Measurements from ENCODE around the gene SLC7A1.
A peak's percentile ranks its signal among the peaks of the same experiment; 100 is the strongest.

The SLC7A1 gene

GRCh38 chr13:29504691-29505090, 90.8 kb downstream of the SLC7A1 start:
- Histone ChIP-seq H3K36me3 (ENCODE audit: control insufficient read depth in 1 of 2, insufficient read depth in 2 of 2, low read depth in 1 of 2, low read length in 2 of 2) (peaks cover 0 to 6% of the 10 kb centered on the region in 2 experiments), H3K4me2 (ENCODE audit: low read length, poor library complexity, severe bottlenecking) (no peak overlapping the region), H2AK5ac (ENCODE audit: low read length, severe bottlenecking) (no peak overlapping the region), H3K27me3 (ENCODE audit: control insufficient read depth in 1 of 2, insufficient read depth in 1 of 2, low read length in 2 of 2) (peaks cover 5 to 12% of the 10 kb centered on the region in 2 experiments), H3K79me1 (replicated peaks; ENCODE audit: low read length, poor library complexity, severe bottlenecking) (no peaks in the 10 kb centered on the region), H3K23ac (ENCODE audit: low read length in 2 of 2) (no peak overlapping the region), H3K4me1 (ENCODE audit: control insufficient read depth, insufficient read depth, low read depth, low read length) (peaks cover 28% of the 10 kb centered on the region), H2BK120ac (ENCODE audit: low read depth, low read length) (no peak overlapping the region), H4K91ac (ENCODE audit: low read length) (no peak overlapping the region), H3K14ac (ENCODE audit: low read length in 2 of 2) (no peak overlapping the region), H2BK5ac (ENCODE audit: low read depth, low read length, poor library complexity, severe bottlenecking) (no peak overlapping the region), H2BK12ac (ENCODE audit: low read length in 2 of 2) (no peak overlapping the region), H3K4ac (ENCODE audit: low read depth in 1 of 2, low read length in 2 of 2) (no peak overlapping the region), H3K18ac (ENCODE audit: low read depth in 1 of 2, low read length in 2 of 2) (no peak overlapping the region), H2BK15ac (ENCODE audit: low read depth, poor library complexity, severe bottlenecking) (no peak overlapping the region), H3K9me3 (ENCODE audit: control insufficient read depth, low read length) (no peaks in the 10 kb centered on the region), H2AFZ (ENCODE audit: low read depth, low read length) (no peak overlapping the region), H4K8ac (ENCODE audit: low read length) (no peak overlapping the region), H3K4me3 (ENCODE audit: insufficient read depth in 1 of 2, low read depth in 1 of 2, low read length in 2 of 2) (no peak overlapping the region), H3K9ac (ENCODE audit: low read length) (no peak overlapping the region), H3K27ac (ENCODE audit: low read length, poor library complexity, severe bottlenecking) (no peak overlapping the region)
- 95% methylated on average over 14 of the region's 15 CpGs for WGBS
- DNase-seq, result no peak

GRCh38 chr13:29503041-29503837, 92.2 kb downstream of the SLC7A1 start:
- no peak overlapping the region for H3K18ac ChIP-seq (ENCODE audit: low read depth in 1 of 2, low read length in 2 of 2)
- 57% methylated on average over 31 of the region's 32 CpGs for WGBS
- H3K36me3 ChIP-seq (ENCODE audit: control insufficient read depth in 1 of 2, insufficient read depth in 2 of 2, low read depth in 1 of 2, low read length in 2 of 2), result peaks cover 0 to 3% of the 10 kb centered on the region in 2 experiments
- H3K4me1 ChIP-seq (ENCODE audit: control insufficient read depth, insufficient read depth, low read depth, low read length), result peaks cover 21% of the 10 kb centered on the region
- peak overlapping the region; percentile 58 for H2AFZ ChIP-seq (ENCODE audit: low read depth, low read length)
- H3K14ac ChIP-seq (ENCODE audit: low read length in 2 of 2), result no peak overlapping the region
- no peak overlapping the region for H4K91ac ChIP-seq (ENCODE audit: low read length)
- H3K27ac ChIP-seq (ENCODE audit: low read length, poor library complexity, severe bottlenecking), result no peak overlapping the region
- no peak overlapping the region for H2BK120ac ChIP-seq (ENCODE audit: low read depth, low read length)
- DNase-seq, result peak; percentile 25
- no peak overlapping the region for H2BK5ac ChIP-seq (ENCODE audit: low read depth, low read length, poor library complexity, severe bottlenecking)
- H3K9me3 ChIP-seq (ENCODE audit: control insufficient read depth, low read length), result no peaks in the 10 kb centered on the region
- no peak overlapping the region for H2BK12ac ChIP-seq (ENCODE audit: low read length in 2 of 2)
- H3K4me3 ChIP-seq (ENCODE audit: insufficient read depth in 1 of 2, low read depth in 1 of 2, low read length in 2 of 2), result peak overlapping the region in 1 of 2 experiments; percentile 65
- H2AK5ac ChIP-seq (ENCODE audit: low read length, severe bottlenecking), result no peak overlapping the region
- H3K4ac ChIP-seq (ENCODE audit: low read depth in 1 of 2, low read length in 2 of 2), result no peak overlapping the region
- peak overlapping the region; percentile 52 for H3K9ac ChIP-seq (ENCODE audit: low read length)
- H3K79me1 ChIP-seq (replicated peaks; ENCODE audit: low read length, poor library complexity, severe bottlenecking), result no peaks in the 10 kb centered on the region
- H3K4me2 ChIP-seq (ENCODE audit: low read length, poor library complexity, severe bottlenecking), result no peak overlapping the region
- peak overlapping the region; percentile 59 for H4K8ac ChIP-seq (ENCODE audit: low read length)
- no peak overlapping the region for H3K23ac ChIP-seq (ENCODE audit: low read length in 2 of 2)
- peaks cover 8 to 13% of the 10 kb centered on the region in 2 experiments for H3K27me3 ChIP-seq (ENCODE audit: control insufficient read depth in 1 of 2, insufficient read depth in 1 of 2, low read length in 2 of 2)
- no peak overlapping the region for H2BK15ac ChIP-seq (ENCODE audit: low read depth, poor library complexity, severe bottlenecking)

GRCh38 chr13:29502391-29503008, 93.0 kb downstream of the SLC7A1 start:
- no peak for DNase-seq
- Histone ChIP-seq H3K4me1 (ENCODE audit: control insufficient read depth, insufficient read depth, low read depth, low read length) (peaks cover 19% of the 10 kb centered on the region), H3K4me3 (ENCODE audit: insufficient read depth in 1 of 2, low read depth in 1 of 2, low read length in 2 of 2) (peak overlapping the region; percentile 12 to 65), H2BK5ac (ENCODE audit: low read depth, low read length, poor library complexity, severe bottlenecking) (no peak overlapping the region), H3K9ac (ENCODE audit: low read length) (peak overlapping the region; percentile 52), H2AK5ac (ENCODE audit: low read length, severe bottlenecking) (no peak overlapping the region), H3K14ac (ENCODE audit: low read length in 2 of 2) (no peak overlapping the region), H3K36me3 (ENCODE audit: control insufficient read depth in 1 of 2, insufficient read depth in 2 of 2, low read depth in 1 of 2, low read length in 2 of 2) (peaks cover 0 to 3% of the 10 kb centered on the region in 2 experiments), H4K91ac (ENCODE audit: low read length) (no peak overlapping the region), H3K18ac (ENCODE audit: low read depth in 1 of 2, low read length in 2 of 2) (no peak overlapping the region), H3K79me1 (replicated peaks; ENCODE audit: low read length, poor library complexity, severe bottlenecking) (no peaks in the 10 kb centered on the region), H2BK120ac (ENCODE audit: low read depth, low read length) (no peak overlapping the region), H4K8ac (ENCODE audit: low read length) (peak overlapping the region; percentile 59), H2BK15ac (ENCODE audit: low read depth, poor library complexity, severe bottlenecking) (no peak overlapping the region), H2AFZ (ENCODE audit: low read depth, low read length) (no peak overlapping the region), H3K27ac (ENCODE audit: low read length, poor library complexity, severe bottlenecking) (no peak overlapping the region), H3K9me3 (ENCODE audit: control insufficient read depth, low read length) (no peaks in the 10 kb centered on the region), H3K4ac (ENCODE audit: low read depth in 1 of 2, low read length in 2 of 2) (no peak overlapping the region), H3K23ac (ENCODE audit: low read length in 2 of 2) (no peak overlapping the region), H3K4me2 (ENCODE audit: low read length, poor library complexity, severe bottlenecking) (no peak overlapping the region), H2BK12ac (ENCODE audit: low read length in 2 of 2) (peak overlapping the region in 1 of 2 experiments; percentile 67), H3K27me3 (ENCODE audit: control insufficient read depth in 1 of 2, insufficient read depth in 1 of 2, low read length in 2 of 2) (peaks cover 8 to 13% of the 10 kb centered on the region in 2 experiments)
- 95% methylated on average over 12 of the region's 13 CpGs for WGBS

GRCh38 chr13:29501674-29502073, 93.8 kb downstream of the SLC7A1 start:
- H4K8ac ChIP-seq (ENCODE audit: low read length), result no peak overlapping the region
- H3K4me3 ChIP-seq (ENCODE audit: insufficient read depth in 1 of 2, low read depth in 1 of 2, low read length in 2 of 2), result no peak overlapping the region
- H3K4ac ChIP-seq (ENCODE audit: low read depth in 1 of 2, low read length in 2 of 2), result no peak overlapping the region
- no peak for DNase-seq
- H3K4me2 ChIP-seq (ENCODE audit: low read length, poor library complexity, severe bottlenecking), result no peak overlapping the region
- no peaks in the 10 kb centered on the region for H3K79me1 ChIP-seq (replicated peaks; ENCODE audit: low read length, poor library complexity, severe bottlenecking)
- H2BK5ac ChIP-seq (ENCODE audit: low read depth, low read length, poor library complexity, severe bottlenecking), result no peak overlapping the region
- no peak overlapping the region for H2AFZ ChIP-seq (ENCODE audit: low read depth, low read length)
- H3K27ac ChIP-seq (ENCODE audit: low read length, poor library complexity, severe bottlenecking), result no peak overlapping the region
- no peak overlapping the region for H3K23ac ChIP-seq (ENCODE audit: low read length in 2 of 2)
- H3K27me3 ChIP-seq (ENCODE audit: control insufficient read depth in 1 of 2, insufficient read depth in 1 of 2, low read length in 2 of 2), result peaks cover 13 to 15% of the 10 kb centered on the region in 2 experiments
- H2BK15ac ChIP-seq (ENCODE audit: low read depth, poor library complexity, severe bottlenecking), result no peak overlapping the region
- H3K14ac ChIP-seq (ENCODE audit: low read length in 2 of 2), result no peak overlapping the region
- WGBS, result 95% methylated on average over 4 of the region's 4 CpGs
- H2AK5ac ChIP-seq (ENCODE audit: low read length, severe bottlenecking), result no peak overlapping the region
- no peak overlapping the region for H4K91ac ChIP-seq (ENCODE audit: low read length)
- H3K18ac ChIP-seq (ENCODE audit: low read depth in 1 of 2, low read length in 2 of 2), result no peak overlapping the region
- no peak overlapping the region for H3K9ac ChIP-seq (ENCODE audit: low read length)
- H2BK120ac ChIP-seq (ENCODE audit: low read depth, low read length), result no peak overlapping the region
- H3K4me1 ChIP-seq (ENCODE audit: control insufficient read depth, insufficient read depth, low read depth, low read length), result peaks cover 20% of the 10 kb centered on the region
- no peak overlapping the region for H2BK12ac ChIP-seq (ENCODE audit: low read length in 2 of 2)
- peaks cover 0 to 3% of the 10 kb centered on the region in 2 experiments for H3K36me3 ChIP-seq (ENCODE audit: control insufficient read depth in 1 of 2, insufficient read depth in 2 of 2, low read depth in 1 of 2, low read length in 2 of 2)
- H3K9me3 ChIP-seq (ENCODE audit: control insufficient read depth, low read length), result no peaks in the 10 kb centered on the region
